ENCODE results near the gene MRPS22.

Gene MRPS22

GRCh38 chr3:139358841-139359562 lies 15.2 kb downstream of the MRPS22 start:
- Histone ChIP-seq H3K9me3 (ENCODE audit: control insufficient read depth, insufficient read depth, low read length) (no peaks in the 10 kb centered on the region), H3K9me2 (replicated peaks; ENCODE audit: control insufficient read depth, low read length) (no peaks in the 10 kb centered on the region), H3K36me3 (ENCODE audit: control insufficient read depth, low read length) (peaks cover 96% of the 10 kb centered on the region), H3K27me3 (ENCODE audit: control insufficient read depth, low read length) (no peaks in the 10 kb centered on the region), H3K4me3 (ENCODE audit: low read length) (no peak overlapping the region), H3K4me2 (ENCODE audit: low read length) (peak overlapping the region; percentile 25; the same call in 1 of the 2 replicates), H3K27ac (ENCODE audit: low read depth, low read length) (peak overlapping the region; percentile 34), H4K20me1 (ENCODE audit: control insufficient read depth, insufficient read depth, low read depth, low read length) (no peaks in the 10 kb centered on the region), H3K4me1 (ENCODE audit: control insufficient read depth, low read length) (peaks cover 13% of the 10 kb centered on the region), H3K79me2 (ENCODE audit: control insufficient read depth, low read length) (no peaks in the 10 kb centered on the region), H3F3A (ENCODE audit: control insufficient read depth, insufficient read depth) (peaks cover 8% of the 10 kb centered on the region; the same call in 1 of the 2 replicates)
- TF ChIP-seq EZH2phosphoT487 (IDR thresholded peaks at IDR 0.05; ENCODE audit: borderline replicate concordance, low read length) (no peak), CTCF (IDR thresholded peaks at IDR 0.05; ENCODE audit: low read depth, low read length, poor library complexity, severe bottlenecking) (no peak)

GRCh38 chr3:139361276-139361675 lies 17.5 kb downstream of the MRPS22 start:
- no peak overlapping the region for H3K4me2 ChIP-seq (ENCODE audit: low read length)
- no peaks in the 10 kb centered on the region for H4K20me1 ChIP-seq (ENCODE audit: control insufficient read depth, insufficient read depth, low read depth, low read length)
- no peak overlapping the region for H3K4me3 ChIP-seq (ENCODE audit: low read length)
- no peaks in the 10 kb centered on the region for H3K79me2 ChIP-seq (ENCODE audit: control insufficient read depth, low read length)
- no peaks in the 10 kb centered on the region for H3K9me3 ChIP-seq (ENCODE audit: control insufficient read depth, insufficient read depth, low read length)
- no peaks in the 10 kb centered on the region for H3K9me2 ChIP-seq (replicated peaks; ENCODE audit: control insufficient read depth, low read length)
- H3K4me1 ChIP-seq (ENCODE audit: control insufficient read depth, low read length) = peaks cover 13% of the 10 kb centered on the region
- H3K27me3 ChIP-seq (ENCODE audit: control insufficient read depth, low read length) = no peaks in the 10 kb centered on the region
- no peak overlapping the region for H3K27ac ChIP-seq (ENCODE audit: low read depth, low read length)
- TF ChIP-seq EZH2phosphoT487 (IDR thresholded peaks at IDR 0.05; ENCODE audit: borderline replicate concordance, low read length) = no peak
- no peak for TF ChIP-seq CTCF (IDR thresholded peaks at IDR 0.05; ENCODE audit: low read depth, low read length, poor library complexity, severe bottlenecking)
- H3K36me3 ChIP-seq (ENCODE audit: control insufficient read depth, low read length) = peaks cover 97% of the 10 kb centered on the region
- peaks cover 8% of the 10 kb centered on the region; the same call in 1 of the 2 replicates for H3F3A ChIP-seq (ENCODE audit: control insufficient read depth, insufficient read depth)

GRCh38 chr3:139364549-139364948 lies 20.7 kb downstream of the MRPS22 start:
- Histone ChIP-seq H3K79me2 (ENCODE audit: control insufficient read depth, low read length) (no peaks in the 10 kb centered on the region), H3K27me3 (ENCODE audit: control insufficient read depth, low read length) (no peaks in the 10 kb centered on the region), H3F3A (ENCODE audit: control insufficient read depth, insufficient read depth) (peaks cover 4% of the 10 kb centered on the region; the same call in 1 of the 2 replicates), H3K9me2 (replicated peaks; ENCODE audit: control insufficient read depth, low read length) (no peaks in the 10 kb centered on the region), H3K27ac (ENCODE audit: low read depth, low read length) (no peak overlapping the region), H4K20me1 (ENCODE audit: control insufficient read depth, insufficient read depth, low read depth, low read length) (no peaks in the 10 kb centered on the region), H3K36me3 (ENCODE audit: control insufficient read depth, low read length) (peaks cover 99% of the 10 kb centered on the region), H3K4me3 (ENCODE audit: low read length) (no peak overlapping the region), H3K4me1 (ENCODE audit: control insufficient read depth, low read length) (peaks cover 1% of the 10 kb centered on the region), H3K4me2 (ENCODE audit: low read length) (no peak overlapping the region), H3K9me3 (ENCODE audit: control insufficient read depth, insufficient read depth, low read length) (no peaks in the 10 kb centered on the region)
- no peak for TF ChIP-seq EZH2phosphoT487 (IDR thresholded peaks at IDR 0.05; ENCODE audit: borderline replicate concordance, low read length)
- no peak for TF ChIP-seq CTCF (IDR thresholded peaks at IDR 0.05; ENCODE audit: low read depth, low read length, poor library complexity, severe bottlenecking)
